ENCODE data around the gene TMEM40.

- TF ChIP-seq CTCF (IDR thresholded peaks at IDR 0.05; ENCODE audit: borderline replicate concordance, extremely low read depth, low read length, poor library complexity, severe bottlenecking) (no peak), EZH2 (IDR thresholded peaks at IDR 0.05; ENCODE audit: borderline replicate concordance, low read depth, low read length, severe bottlenecking) (no peak)
Measured at GRCh38 chr3:12756635-12757034, 2.4 kb downstream of the TMEM40 start.
